Activated T-cell treated with anti-CD3 and anti-CD28 coated beads, Interleukin-2, amount 50 U/mL, for 1 hour (primary cell): ENCODE data around the gene TEX13D.
A peak's percentile ranks its signal among the peaks of the same experiment; 100 is the strongest.
"Not testable (repeated sequence)": the region's sequence is repeated elsewhere in the genome, so short reads cannot be mapped to it uniquely, and the experiment has no call there.

Experiments
- DNase-seq: peaks from one replicate; pipeline ENCODE4 v3.0.0-alpha.2; 2020

TEX13D gene

GRCh38 chrX:124332481-124333424 lies at the start of gene TEX13D:
TEX13D (plus strand) TSS chrX:124332660; CDS start chrX:124332918, 258 bp downstream.
- DNase-seq: no peak

GRCh38 chrX:124289443-124289842 lies 43.0 kb upstream of the TEX13D start:
- no peak for DNase-seq

GRCh38 chrX:124293810-124294209 lies 38.6 kb upstream of the TEX13D start:
- DNase-seq: no peak

- DNase-seq: not testable (repeated sequence)
Measured at GRCh38 chrX:124299323-124299722, 33.1 kb upstream of the TEX13D start.

DNA sequence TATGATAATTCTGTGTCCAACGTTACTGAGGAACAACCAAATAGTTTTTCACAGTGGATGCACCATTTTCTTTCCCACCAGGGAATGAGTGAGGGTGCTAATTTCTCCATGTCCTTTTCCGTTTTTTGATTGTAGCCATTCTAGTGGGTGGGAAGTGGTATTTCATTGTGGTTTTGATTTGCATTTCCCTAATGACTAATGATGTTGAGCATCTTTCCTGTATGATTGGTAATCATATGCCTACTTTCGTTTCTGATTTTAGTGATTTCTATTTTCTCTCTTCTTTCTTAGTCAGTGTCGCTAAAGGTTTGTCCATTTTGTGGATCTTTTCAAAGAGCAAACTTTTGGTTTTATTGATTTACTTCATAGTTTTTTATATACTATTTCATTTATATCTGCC lies 32.1 kb upstream of the TEX13D start:
- DNase-seq: no peak

GRCh38 chrX:124307253-124307907 lies 25.1 kb upstream of the TEX13D start:
- no peak for DNase-seq

GRCh38 chrX:124325732-124326131 lies 6.7 kb upstream of the TEX13D start:
- no peak for DNase-seq

- no peak for DNase-seq
Measured at GRCh38 chrX:124328765-124329164, 3.7 kb upstream of the TEX13D start.

DNA sequence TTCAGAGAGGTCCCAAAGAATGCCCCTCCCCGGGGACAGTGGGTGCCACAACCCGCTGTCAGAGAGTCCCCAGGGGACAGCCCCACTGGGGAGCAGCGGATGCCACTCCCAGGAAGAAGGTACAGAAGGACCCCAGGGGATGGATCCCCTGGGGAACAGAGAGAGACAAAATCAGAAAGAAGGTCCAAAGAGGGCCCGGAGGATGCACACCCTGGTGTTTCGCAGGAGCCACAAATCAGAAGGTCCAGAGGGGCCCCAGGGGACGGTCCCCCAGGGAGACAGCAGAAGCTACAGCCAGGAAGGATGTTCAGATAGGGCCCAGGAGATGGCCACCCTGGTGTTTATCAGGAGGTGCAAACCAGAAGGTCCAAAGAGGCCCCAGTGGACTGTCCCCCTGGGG lies 1.4 kb downstream of the TEX13D start:
- DNase-seq: no peak

DNA sequence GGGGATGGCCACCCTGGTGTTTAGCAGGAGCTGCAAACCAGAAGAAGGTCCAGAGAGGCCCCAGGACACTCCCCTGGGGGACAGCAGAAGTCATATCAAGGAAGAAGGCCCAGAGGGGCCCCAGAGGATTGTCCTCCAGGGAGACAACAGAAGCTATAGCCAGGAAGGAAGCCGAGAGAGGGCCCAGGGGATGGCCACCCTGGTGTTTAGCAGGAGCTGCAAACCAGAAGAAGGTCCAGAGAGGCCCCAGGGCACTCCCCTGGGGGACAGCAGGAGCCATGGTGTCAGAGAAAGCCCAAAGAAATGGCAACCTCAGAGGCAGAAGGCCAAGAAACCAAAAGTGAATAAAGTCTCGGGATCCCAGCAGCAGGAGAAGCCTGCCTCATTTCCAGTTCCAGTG lies 2.1 kb downstream of the TEX13D start:
- DNase-seq: not testable (repeated sequence)

GRCh38 chrX:124335598-124335997 lies 3.1 kb downstream of the TEX13D start:
- no peak for DNase-seq

DNA sequence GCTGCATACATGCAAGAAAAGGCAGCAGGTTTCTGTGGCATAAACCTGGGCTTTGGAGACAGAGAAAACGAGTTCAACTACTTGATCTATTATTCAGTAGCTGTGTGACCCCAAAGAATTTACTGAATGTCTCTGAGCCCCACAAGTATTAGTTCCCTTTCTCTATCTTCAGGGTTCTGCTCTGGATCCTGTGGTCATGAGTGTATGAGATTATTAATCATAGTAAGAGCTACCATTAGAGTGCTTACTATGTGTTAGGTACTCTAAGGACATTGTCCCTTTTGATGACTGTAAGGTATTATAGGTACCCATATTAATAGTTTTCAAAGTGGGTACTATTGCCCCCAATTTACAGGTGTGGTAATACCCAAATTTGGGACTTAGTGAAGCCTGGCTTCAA lies 5.5 kb downstream of the TEX13D start:
- no peak for DNase-seq

DNA sequence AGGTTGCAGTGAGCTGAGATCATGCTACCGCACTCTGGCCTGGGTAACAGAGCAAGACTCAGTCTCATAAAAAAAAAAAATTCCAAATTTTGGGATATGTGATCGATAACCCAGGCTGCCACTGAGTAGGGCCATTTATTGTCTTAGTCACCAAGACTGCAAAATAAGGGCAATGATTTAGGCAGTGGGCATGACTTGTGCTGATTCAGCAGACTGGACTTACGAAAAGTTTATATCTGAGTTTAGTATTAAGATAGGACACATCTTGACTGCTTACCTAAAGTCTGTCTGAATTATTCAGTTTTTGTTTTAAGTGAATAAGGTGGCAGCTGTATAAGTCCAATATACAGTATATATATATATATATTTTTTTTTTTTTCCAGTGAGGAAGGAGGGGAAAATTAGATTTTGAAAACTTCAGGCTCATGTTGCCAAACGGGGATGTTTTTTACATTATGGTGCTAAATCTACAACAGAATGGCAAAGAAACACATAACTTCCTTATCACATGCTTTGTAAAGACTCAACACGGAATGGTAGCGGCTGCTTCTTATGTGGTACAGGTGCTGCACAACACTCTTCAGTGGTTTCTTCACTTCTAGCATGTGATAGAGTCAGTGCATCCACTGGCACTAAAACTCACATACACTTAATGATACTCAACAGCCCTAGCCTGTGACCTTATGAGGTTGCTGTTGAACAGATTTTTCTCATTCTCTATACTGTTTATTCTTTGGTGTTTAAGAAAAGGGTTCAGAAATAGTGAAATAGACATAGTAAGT lies 6.5 kb downstream of the TEX13D start:
- no peak for DNase-seq

GRCh38 chrX:124341396-124342132 lies 9.1 kb downstream of the TEX13D start:
- DNase-seq: no peak

GRCh38 chrX:124342174-124342867 lies 9.9 kb downstream of the TEX13D start:
- no peak for DNase-seq

GRCh38 chrX:124343016-124343415 lies 10.6 kb downstream of the TEX13D start:
- DNase-seq: no peak

DNA sequence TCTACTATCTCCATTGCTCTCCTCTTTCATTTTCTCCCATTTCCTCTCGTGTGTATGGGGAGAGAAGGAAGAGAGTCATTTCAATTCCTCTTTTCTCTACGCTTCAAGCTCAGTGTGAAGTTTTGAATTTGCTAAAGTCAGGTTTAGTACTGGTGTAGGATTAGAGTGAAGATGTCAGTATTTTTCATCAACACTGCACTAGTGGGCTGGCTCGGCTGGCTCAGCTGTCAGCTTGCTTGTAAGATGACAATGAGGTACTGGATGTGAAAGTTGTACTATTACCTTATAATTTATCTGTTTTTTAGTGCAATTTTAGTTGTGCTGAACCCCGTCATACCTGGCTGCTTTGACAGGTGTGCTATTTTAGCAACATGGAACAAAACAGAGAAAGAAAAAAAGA lies 11.8 kb downstream of the TEX13D start:
- DNase-seq: no peak

DNA sequence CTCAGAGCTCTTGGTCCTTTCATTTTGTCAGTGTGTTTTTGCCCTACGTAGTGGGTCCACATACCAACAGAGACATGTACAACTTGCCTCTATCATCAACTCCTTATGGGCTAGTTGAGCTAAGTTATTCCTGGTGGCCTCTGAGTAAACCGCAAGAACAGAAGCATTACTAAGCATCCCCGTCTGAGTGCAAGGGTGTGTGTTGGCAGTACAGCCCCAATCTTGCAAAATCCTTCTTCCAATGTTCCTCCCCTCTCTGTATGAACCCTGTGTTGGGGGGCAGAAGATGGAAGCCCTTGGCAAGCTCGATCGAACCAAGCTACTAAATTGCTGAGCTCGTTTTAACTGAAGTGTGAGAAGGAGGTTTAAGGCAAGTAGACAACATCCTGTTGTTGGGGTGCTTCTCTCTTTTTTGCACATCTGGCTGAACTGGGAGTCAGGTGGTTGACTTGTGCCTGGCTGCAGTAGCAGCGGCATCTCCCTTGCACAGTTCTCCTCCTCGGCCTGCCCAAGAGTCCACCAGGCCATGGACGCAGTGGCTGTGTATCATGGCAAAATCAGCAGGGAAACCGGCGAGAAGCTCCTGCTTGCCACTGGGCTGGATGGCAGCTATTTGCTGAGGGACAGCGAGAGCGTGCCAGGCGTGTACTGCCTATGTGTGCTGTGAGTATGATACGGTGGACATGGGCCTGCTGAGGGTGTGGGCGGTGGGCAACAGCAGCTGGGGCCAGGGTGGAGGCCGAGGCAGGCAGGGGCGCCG lies 13.8 kb downstream of the TEX13D start, which contains the start of gene SH2D1A:
SH2D1A (plus strand) TSS at position 447 of the 760 bp plus-strand sequence; CDS start at position 527, 80 bp downstream.
- peak; percentile 43 for DNase-seq

- no peak for DNase-seq
Measured at GRCh38 chrX:124346877-124347241, 14.4 kb downstream of the TEX13D start.

DNA sequence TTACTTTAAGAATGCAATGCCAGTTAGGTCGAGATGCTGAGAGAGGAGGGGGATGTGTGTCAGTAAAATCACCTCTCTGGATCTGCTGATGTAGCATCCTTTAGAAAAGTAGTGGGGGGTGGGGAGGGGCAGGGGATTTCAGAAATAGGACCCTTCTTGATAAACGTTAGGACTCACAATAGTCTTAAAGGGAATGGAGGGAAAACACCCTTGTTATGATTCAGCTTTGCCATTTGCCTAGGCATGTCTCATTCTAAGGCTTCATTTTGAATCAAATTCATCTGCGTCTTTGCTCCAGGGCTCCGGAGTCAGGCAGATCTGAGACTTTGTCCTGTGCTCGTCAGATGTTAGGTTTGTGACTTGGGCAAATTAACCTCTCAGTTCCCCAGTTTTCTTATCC lies 14.8 kb downstream of the TEX13D start:
- no peak for DNase-seq

DNA sequence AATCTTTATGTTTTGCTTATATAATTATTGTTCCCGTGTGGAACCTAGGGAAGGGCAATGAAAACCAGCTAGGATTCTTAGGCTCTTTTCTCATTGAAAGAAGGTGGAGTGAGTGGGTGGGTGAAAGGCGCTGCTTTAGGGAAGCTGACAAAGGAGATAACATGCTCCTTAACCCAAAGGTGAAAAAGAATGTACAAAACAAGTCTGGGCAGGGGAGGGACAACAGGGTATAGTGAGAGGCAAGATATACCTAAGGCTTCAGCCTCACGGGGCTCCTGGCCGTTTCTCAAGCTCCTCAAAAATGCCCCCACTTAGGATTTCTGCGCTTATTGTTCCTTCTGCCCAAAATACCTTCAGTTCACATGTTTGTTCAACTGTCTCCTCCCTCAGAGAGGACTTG lies 15.7 kb downstream of the TEX13D start:
- no peak for DNase-seq
